Stromal cell of bone marrow (primary cell): ENCODE results near the gene ILRUN.
"Not testable (repeated sequence)": the region's sequence is repeated elsewhere in the genome, so short reads cannot be mapped to it uniquely, and the experiment has no call there.

Experiments
- DNase-seq: peaks from one replicate; pipeline ENCODE4 v3.0.0-alpha.2; 2012; ENCODE audit warnings: low read depth

ILRUN gene

DNA sequence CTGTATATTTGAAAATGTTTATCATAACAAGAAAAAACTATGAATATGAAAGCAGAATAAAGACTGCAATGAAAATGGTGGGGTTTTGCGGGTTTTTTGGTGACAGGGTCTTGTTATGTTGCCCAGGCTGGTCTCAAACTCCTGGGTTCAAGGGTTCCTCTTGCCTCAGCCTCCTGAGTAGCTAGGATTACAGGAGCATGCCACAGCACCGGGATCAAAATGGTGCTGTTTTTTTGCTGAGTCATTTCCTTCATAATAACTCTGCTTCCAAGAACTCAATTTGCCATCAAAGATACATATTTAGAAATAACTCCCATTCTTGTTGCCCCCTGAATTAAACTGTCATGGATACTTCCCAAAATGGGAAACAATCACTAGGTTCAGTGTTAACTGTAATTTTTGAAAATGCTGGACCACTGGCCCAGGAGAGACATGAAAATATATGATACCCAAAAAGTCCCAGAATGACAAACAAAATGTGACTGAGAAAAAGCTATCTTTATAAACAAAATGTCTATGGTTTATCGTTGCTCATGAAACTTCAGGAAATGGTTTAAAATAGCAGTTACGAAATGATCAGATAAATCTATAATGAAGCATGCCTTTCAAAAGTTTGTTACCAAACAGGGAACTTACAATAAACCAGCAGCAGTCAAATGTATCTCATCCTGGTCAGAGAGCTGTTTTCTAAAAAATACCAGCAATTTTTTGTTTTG lies 32.2 kb downstream of the ILRUN start:
- no peak for DNase-seq

DNA sequence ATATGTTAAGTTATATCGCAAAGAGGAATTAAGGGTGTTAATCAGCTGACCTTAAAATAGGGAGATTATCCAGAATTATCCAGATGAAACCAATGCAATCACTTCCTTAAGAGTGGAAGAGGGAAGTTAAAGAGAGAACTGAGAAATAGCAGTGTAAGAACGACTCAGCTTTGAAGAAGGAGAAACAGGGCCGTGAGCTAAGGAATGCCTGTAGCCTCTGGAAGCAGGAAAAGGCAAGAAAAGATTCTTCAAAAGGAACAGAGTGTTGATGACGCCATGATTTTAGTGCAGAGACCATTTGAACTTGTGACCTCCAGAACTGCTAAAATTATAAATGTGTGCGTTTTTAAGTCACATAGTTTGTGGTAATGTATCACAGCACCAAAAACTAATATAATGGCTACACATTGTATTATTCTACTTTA lies 32.7 kb downstream of the ILRUN start:
- no peak for DNase-seq

DNA sequence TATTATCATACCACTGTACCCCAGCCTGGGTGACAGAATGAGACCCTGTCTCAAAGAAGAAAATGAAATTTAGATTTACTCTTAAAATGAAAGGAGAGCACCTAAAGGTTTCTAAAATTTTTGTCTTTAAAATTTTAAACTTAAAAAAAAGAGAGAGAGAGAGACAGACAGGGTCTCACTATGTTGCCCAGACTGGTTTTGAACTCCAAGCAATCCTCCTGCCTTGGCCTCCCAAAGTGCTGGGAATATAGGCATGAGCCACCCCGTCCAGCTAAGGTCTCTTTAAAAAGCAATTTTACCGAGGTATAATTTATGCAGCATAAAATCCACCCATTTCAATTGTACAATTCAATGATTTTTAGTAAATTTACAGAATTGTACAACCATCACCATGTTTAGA lies 33.2 kb downstream of the ILRUN start:
- DNase-seq = no peak

DNA sequence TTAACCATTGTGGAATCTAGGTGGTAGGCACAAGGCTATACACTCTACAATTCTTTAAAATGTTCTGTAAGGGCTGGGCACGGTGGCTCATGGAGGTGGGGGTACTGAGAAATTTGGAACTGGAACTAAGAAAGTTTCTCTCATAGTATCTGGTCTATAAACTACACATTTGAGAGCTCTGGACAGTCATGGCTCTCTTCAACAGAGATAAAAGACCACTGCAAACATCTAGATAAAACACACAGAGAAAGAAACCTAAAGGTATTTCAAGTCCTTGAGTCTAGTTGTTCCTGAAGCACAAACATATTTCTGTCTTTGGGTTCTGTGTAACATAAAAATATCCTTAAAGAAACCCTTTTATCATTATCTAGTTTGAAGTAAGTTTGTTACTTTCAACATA lies 35.2 kb downstream of the ILRUN start:
- DNase-seq = no peak

DNA sequence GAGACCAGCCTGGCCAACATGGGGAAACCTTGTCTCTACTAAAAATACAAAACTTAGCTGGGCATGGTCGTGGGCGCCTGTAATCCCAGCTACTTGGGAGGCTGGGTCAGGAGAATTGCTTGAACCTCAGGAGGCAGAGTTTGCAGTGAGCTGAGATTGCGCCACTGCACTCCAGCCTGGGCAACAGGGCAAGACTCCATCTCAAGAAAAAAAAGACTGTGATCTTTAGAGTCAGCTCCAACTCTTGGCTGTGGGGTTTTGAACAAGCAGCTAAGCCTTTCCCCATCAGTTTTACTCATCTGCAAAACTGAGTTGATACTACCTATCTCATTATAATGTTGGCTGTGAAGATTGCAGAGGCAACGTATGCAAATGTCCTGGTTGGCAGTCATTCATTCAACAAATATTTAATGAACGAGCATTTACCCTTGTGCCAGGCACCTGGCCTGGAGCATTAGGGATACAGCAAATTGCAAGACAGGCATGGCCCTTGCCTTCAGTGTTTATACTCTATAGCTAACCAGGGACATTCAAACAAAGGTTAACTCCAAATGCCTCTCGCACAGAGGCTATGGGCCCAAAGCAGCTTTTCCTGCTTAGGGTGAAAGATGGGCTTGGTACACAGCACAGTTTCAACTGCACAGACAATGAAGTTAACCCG lies 37.8 kb downstream of the ILRUN start:
- no peak for DNase-seq

DNA sequence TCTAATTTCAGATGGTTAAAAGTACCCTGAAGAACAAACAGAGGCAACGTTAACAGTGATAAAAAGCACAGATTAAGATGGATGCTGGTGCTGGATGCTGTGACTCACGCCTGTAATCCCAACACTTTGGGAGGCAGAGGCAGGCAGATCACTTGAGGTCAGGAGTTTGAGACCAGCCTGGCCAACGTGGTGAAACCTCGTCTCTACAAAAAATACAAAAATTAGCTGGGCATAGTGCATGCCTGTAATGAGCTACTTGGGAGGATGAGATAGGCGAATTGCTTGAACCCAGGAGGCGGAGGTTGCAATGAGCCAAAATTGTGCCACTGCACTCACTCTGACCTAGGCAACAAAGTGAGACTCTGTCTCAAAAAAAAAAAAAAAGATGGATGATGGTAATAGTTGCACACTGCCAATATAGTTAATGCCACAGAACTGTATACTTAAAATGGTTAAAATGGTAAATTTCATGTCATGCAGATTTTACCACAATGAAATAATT lies 38.5 kb downstream of the ILRUN start:
- DNase-seq = not testable (repeated sequence)

DNA sequence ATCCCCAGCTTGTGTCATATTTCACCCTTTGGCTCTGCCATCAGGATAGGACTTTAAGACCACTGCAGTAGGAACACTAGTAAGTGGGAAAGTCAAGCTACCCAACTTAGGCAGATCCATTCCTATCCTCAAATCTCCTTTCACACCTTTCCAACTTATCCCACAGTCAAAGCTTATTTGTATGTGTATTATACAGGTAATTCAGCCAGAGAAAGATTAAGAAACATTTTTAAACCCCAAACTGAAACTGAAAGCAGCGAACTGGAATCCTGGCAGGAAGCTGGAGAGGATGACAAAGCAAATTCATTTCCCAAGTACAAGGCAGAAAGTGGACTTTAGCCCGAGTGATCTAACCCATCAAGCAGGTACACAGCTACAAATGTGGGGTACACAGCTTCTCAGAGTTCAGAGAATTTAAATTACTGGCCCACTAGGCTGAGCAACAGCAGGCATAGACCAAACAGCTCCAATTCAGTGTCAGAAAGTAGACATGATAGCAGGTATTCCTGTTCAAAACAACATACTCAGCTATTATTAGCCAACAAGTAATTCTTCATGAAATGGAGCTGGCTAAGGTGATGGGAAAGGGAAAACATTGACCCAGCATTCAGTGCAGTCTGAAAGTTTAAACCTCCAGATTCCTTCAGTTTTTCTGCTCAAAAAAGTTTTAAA lies 39.1 kb downstream of the ILRUN start:
- peak; percentile 76 for DNase-seq

DNA sequence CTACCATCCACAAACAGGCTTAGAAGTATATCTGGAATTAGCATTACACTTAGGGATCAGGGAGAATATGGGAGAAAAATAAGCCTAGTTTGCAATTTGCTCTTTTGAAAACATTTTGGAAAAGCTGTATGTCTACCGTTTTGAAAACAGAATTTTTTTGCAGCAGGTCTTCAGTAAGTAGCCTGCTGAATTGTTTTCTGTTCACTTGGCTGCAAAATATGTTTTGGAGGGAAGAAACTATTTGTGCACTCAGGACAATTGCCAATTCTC lies 39.6 kb downstream of the ILRUN start:
- no peak for DNase-seq

DNA sequence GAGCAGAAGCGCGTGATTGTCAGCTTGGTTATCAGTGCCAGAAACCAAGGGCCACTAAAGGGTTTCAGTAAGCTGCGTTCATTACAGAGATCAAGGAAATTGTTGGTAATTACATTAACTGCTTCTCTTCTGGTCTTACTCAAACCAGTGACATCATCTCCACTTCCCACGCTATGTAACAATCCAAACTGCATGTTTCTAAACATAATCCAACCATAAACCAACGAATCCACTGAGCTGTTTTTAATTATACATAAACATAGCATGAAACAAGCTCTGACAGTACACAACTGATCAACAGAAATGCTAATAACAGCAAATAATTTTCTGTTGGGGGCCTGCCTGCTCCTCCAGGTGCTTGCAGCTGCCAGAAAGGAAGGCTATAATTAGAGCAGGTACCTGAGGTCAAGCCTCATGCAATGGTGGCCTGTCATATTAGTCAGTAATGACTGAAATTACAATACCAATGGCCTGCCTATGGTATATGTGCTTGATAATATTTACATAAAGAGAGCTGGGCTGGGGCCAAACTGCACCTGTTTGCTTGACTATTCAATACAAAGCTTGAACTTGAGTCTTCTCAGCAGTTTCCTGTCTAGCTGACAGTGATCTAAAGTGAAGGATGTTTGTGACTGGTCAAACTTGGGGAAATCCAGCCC lies 40.1 kb downstream of the ILRUN start:
- DNase-seq = no peak

DNA sequence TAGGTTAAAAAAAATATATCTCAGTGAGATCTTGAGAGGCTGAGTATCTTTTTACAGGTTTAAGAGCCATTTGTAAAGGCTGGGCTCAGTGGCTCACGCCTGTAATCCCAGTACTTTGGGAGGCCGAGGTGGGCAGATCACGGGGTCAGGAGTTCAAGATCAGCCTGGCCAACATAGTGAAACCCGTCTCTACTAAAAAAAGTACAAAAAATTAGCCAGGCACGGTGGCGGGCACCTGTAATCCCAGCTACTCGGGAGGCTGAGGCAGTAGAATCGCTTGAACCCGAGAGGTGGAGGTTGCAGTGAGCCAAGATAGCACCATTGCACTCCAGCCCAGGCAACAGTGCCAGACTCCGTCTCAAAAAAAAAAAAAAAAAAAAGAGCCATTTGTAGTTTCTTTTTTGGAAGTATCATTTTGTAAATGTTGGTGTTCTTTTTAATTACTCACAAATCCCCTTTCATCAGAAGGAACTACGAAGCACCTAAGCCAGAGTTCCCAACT lies 40.6 kb downstream of the ILRUN start:
- not testable (repeated sequence) for DNase-seq

DNA sequence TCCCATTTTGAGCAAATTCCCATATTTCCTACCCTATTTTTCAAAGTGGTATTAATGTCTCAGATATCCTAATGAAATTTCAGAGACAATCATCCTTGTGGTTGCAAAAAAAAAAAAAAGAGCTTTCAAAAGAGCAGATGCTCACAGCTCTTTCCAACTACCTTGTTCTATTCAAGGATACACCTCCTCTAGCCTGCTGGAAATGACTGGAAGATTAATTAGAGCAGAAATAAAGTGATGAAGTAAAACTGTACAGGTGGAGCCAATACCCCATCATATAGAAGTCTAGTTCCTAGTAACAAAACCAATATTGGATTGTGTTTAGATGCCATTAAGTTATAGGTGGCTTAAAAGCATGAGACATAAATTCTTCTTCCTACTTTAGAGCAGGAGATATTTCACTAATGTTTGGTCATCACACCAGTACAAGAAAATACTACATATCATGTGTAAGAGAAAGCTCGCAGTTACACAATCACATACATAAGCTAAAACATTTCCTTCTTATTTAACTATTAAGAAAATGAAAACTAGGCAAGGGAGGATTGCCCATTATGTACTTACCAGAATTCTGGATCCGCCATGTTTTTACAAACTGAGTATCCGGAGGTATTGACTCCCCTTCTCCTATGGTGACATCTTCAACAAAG lies 42.4 kb downstream of the ILRUN start:
- DNase-seq = no peak

DNA sequence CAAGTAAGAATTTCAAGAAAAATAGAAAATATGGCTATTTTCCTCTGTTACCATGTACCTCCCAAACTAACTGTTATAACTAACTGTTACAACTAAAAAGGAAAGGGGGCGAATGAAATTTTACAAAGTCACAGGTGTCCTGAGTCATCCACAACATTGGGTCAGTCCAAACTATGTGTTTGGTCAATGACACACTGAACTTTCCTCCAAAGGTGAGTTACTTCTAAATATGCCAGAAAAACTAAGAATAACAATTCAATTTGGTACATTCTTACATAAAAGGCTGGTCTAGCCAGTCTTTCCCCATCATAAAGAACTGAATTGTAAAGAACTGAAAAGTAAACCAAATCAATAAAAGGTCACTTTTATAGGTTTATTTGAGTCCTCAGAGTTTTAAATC lies 44.3 kb downstream of the ILRUN start:
- DNase-seq = no peak

DNA sequence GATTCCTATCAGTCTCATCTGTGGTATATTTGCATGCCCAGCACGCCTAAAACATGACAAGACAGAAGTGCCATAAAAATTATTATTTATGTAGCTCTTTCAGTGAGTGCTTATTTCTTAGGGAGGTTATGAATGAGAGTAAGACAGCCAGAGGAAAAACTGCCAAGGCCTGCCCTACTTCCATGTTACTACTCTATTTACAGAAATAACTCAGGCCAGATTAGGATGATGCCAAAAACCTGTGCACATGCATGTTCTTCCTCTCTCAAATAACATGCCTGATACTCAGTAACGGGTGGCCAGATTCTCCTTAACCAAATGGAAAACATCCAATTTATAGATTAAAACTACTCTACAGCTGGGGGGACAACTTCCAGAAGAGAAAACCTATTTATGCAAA lies 45.7 kb downstream of the ILRUN start:
- no peak for DNase-seq

DNA sequence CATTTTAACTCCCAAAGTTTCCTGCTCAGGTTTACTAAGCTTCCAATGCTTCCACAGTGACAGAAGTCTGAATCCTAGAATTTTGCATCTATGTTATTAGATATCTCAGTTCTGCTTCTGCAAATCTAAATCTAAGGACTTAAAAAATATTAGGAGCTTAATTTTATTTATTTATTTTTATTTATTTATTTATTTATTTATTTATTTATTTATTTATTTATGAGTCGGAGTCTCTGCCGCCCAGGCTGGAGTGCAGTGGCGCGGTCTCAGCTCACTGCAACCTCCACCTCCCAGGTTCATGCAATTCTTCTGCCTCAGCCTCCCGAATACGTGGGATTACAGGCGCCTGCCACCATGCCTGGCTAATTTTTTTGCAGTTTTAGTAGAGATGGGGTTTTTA lies 46.3 kb downstream of the ILRUN start:
- DNase-seq = not testable (repeated sequence)

DNA sequence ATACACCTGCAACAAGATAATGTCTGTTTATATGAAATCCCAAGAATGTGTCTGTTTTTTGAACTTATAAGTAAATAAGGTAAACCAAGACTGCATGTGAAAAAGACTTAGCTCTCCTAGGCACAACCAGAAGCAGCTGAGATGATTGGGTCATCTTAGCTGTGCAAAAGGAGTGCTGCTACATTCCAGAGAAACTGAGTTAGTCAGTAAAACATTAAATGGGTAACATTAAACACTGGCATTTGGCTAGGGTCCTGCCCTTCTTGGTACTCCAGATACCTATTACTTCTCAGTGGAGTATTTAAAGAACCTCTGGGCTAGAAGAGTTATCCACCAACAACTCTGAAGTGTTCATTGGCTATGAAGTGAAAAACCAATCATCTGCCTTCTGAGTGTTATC lies 47.8 kb downstream of the ILRUN start:
- no peak for DNase-seq
